Measurements from ENCODE around the gene CTIF. TPM values are rescaled to one million over a fixed set of nuclear protein-coding genes. Genes with fewer than 3 reads are reported as not detected.

CTIF gene
- total and polyA plus RNA-seq, 4 donors: 12.2 to 45.7 (median 32.6) TPM

DNA sequence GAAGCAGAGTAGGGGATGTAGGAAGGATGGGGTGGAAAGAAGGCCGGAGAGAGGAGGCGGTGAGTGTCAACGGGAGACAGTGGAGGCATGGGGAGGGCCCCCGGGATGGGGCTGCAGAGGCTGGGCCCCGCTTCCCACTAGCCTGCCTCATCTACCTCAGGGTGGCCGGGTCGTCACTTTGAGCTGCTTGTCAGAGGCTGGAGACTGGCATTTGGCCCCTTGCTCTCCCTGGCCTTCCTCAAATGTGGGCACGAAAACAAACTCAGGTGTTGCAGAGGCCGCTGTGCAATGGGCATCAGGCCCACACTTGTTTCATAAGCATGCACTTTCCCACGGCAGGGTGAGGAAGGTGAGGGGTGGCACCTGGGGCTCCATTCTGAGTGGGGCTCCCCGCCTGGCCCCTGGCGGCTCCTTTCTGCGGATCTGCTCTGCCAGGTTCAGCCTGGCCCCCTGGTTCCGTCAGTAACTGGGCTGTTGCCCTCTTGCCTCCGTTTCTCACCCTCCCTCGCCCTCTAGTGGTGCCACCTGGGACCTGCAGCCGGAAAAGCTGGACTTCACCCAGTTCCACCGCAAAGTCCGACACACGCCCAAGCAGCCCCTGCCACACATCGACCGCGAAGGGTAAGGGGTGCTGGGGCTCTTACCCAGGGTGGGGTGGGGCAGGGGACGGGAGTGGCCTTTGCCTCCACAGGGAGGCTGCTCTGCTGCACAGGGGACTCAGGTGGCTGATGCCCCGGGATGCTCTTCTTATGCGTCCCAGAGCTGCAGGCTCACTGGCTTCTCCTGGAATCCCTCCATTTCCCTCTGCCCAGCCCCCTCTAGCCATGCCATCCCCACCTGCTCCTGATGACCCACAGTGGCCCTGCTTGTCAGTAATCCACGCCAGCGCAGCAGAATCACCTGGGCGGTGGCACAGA, 125.4 kb downstream of the CTIF start:
- 53 to 58% methylated on average over 29 of the region's 29 CpGs for WGBS, 2 donors

GRCh38 chr18:48665654-48666053, 126.8 kb downstream of the CTIF start:
- peaks cover 0 to 26% (median 17%) of the 10 kb centered on the region in 5 donors for H3K4me1 ChIP-seq (ENCODE audit: control insufficient read depth in 5 of 5, insufficient read depth in 5 of 5, low read length in 5 of 5)
- TF ChIP-seq, protein P1, sequence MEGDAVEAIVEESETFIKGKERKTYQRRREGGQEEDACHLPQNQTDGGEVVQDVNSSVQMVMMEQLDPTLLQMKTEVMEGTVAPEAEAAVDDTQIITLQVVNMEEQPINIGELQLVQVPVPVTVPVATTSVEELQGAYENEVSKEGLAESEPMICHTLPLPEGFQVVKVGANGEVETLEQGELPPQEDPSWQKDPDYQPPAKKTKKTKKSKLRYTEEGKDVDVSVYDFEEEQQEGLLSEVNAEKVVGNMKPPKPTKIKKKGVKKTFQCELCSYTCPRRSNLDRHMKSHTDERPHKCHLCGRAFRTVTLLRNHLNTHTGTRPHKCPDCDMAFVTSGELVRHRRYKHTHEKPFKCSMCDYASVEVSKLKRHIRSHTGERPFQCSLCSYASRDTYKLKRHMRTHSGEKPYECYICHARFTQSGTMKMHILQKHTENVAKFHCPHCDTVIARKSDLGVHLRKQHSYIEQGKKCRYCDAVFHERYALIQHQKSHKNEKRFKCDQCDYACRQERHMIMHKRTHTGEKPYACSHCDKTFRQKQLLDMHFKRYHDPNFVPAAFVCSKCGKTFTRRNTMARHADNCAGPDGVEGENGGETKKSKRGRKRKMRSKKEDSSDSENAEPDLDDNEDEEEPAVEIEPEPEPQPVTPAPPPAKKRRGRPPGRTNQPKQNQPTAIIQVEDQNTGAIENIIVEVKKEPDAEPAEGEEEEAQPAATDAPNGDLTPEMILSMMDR (IDR thresholded peaks at IDR 0.05; ENCODE audit: control extremely low read depth, extremely low read depth): no peak
- DNase-seq (no peak), ATAC-seq (ENCODE audit: insufficient read depth, low FRiP score) (no peak)
- no peaks in the 10 kb centered on the region for H3K9me3 ChIP-seq (ENCODE audit: control insufficient read depth in 4 of 4, insufficient read depth in 3 of 4, low read length in 3 of 4)
- H3K27ac ChIP-seq (ENCODE audit: low read depth in 1 of 2, low read length in 1 of 2): no peak overlapping the region
- no peak overlapping the region for H3K9ac ChIP-seq (ENCODE audit: insufficient read depth in 1 of 2, low read length in 2 of 2)
- no peaks in the 10 kb centered on the region for H3K27me3 ChIP-seq (ENCODE audit: control insufficient read depth in 3 of 3, insufficient read depth in 3 of 3, low read length in 2 of 3)
- no peak overlapping the region for H3K4me3 ChIP-seq
- peaks cover 5 to 23% (median 11%) of the 10 kb centered on the region in 4 donors for H3K36me3 ChIP-seq (ENCODE audit: control insufficient read depth in 4 of 4, insufficient read depth in 4 of 4, low read length in 4 of 4)

More for the DNA sequence above, 125.4 kb downstream of the CTIF start:
- Histone ChIP-seq H3K4me3 (no peak overlapping the region), H3K9ac (ENCODE audit: insufficient read depth in 1 of 2, low read length in 2 of 2) (no peak overlapping the region), H3K27ac (ENCODE audit: low read depth in 1 of 2, low read length in 1 of 2) (no peak overlapping the region), H3K9me3 (ENCODE audit: control insufficient read depth in 4 of 4, insufficient read depth in 3 of 4, low read length in 3 of 4) (no peaks in the 10 kb centered on the region), H3K4me1 (ENCODE audit: control insufficient read depth in 5 of 5, insufficient read depth in 5 of 5, low read length in 5 of 5) (peaks cover 0 to 30% (median 22%) of the 10 kb centered on the region in 5 donors), H3K36me3 (ENCODE audit: control insufficient read depth in 4 of 4, insufficient read depth in 4 of 4, low read length in 4 of 4) (peaks cover 3 to 14% (median 8%) of the 10 kb centered on the region in 4 donors), H3K27me3 (ENCODE audit: control insufficient read depth in 3 of 3, insufficient read depth in 3 of 3, low read length in 2 of 3) (no peaks in the 10 kb centered on the region)
- peak; percentile 56 to 63 (median 61) for DNase-seq
- peak; percentile 70 for ATAC-seq (ENCODE audit: insufficient read depth, low FRiP score)
- TF ChIP-seq, protein P1 (IDR thresholded peaks at IDR 0.05; ENCODE audit: control extremely low read depth, extremely low read depth): peak; percentile 76

DNA sequence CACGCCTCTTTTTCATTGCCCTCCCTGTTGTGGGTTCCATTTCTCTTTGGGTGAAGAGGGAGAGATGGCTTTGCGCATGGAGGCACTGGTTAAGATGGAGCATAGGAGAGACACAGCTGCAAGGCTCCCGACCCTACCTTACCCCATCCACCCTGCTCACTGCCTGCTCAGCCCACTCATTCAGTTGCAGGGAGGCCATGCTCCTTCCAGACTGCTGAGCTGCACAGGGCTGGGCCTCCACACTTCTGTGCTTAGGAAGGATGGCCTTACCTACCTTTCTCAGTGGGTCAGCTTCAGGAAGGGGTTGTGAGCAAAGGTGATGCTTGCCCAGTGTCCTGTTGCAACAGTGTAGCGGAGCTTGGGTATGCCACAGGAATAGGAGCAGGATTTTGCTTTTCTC, 127.8 kb downstream of the CTIF start:
- Histone ChIP-seq H3K4me3 (no peak overlapping the region), H3K4me1 (ENCODE audit: control insufficient read depth in 5 of 5, insufficient read depth in 5 of 5, low read length in 5 of 5) (peaks cover 0 to 16% (median 13%) of the 10 kb centered on the region in 5 donors), H3K9ac (ENCODE audit: insufficient read depth in 1 of 2, low read length in 2 of 2) (no peak overlapping the region), H3K9me3 (ENCODE audit: control insufficient read depth in 4 of 4, insufficient read depth in 3 of 4, low read length in 3 of 4) (peaks cover 0 to 5% (median 3%) of the 10 kb centered on the region in 4 donors), H3K36me3 (ENCODE audit: control insufficient read depth in 4 of 4, insufficient read depth in 4 of 4, low read length in 4 of 4) (peaks cover 13 to 32% (median 19%) of the 10 kb centered on the region in 4 donors), H3K27ac (ENCODE audit: low read depth in 1 of 2, low read length in 1 of 2) (no peak overlapping the region), H3K27me3 (ENCODE audit: control insufficient read depth in 3 of 3, insufficient read depth in 3 of 3, low read length in 2 of 3) (no peaks in the 10 kb centered on the region)
- WGBS, 2 donors: 93 to 95% methylated on average over 4 of the region's 4 CpGs
- ATAC-seq (ENCODE audit: insufficient read depth, low FRiP score) (no peak), DNase-seq (no peak)
- TF ChIP-seq, protein P1 (IDR thresholded peaks at IDR 0.05; ENCODE audit: control extremely low read depth, extremely low read depth): no peak
